T-helper 9 cell (primary cell): ENCODE data around the gene PALM3.

ENCODE experiments used
- DNase-seq: peaks from one replicate; pipeline ENCODE4 v3.0.0-alpha.2; 2020
- total RNA-seq, 2 donors: gene quantifications; one replicate each; lab custom pipeline; 2026; lab: John Stamatoyannopoulos, UW

Gene PALM3, protein sequence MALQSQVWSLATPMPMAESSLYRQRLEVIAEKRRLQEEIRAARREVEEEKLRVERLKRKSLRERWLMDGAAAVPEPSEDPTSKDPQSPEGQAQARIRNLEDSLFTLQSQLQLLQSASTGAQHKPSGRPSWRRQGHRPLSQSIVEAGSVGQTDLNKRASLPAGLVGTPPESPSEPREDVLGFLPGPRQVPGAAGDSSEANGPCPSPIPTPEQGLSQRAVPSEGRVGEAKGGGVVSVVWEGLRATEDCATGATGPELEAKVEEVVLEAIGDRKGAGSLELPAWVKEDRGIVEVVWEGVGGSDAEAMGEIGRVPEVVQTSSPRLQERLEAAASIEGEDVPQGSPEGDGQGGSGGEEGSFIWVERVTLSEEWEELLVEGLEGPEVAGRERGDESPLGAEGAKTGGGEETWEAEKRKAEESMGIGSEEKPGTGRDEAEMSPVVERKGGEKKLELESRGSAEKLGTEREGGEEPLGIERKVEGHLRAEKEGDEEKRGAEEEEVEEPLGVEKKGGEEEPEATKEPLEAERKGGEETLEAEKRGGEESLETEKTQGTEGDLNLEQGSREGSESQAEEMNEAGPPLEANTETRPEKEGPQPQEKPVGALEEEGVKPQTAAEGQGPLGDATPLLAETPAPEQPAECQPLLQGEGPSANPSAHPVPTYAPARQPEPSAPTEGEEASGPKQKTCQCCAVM
- total RNA-seq: 0.21 to 0.24 reads per million in 2 donors

DNA sequence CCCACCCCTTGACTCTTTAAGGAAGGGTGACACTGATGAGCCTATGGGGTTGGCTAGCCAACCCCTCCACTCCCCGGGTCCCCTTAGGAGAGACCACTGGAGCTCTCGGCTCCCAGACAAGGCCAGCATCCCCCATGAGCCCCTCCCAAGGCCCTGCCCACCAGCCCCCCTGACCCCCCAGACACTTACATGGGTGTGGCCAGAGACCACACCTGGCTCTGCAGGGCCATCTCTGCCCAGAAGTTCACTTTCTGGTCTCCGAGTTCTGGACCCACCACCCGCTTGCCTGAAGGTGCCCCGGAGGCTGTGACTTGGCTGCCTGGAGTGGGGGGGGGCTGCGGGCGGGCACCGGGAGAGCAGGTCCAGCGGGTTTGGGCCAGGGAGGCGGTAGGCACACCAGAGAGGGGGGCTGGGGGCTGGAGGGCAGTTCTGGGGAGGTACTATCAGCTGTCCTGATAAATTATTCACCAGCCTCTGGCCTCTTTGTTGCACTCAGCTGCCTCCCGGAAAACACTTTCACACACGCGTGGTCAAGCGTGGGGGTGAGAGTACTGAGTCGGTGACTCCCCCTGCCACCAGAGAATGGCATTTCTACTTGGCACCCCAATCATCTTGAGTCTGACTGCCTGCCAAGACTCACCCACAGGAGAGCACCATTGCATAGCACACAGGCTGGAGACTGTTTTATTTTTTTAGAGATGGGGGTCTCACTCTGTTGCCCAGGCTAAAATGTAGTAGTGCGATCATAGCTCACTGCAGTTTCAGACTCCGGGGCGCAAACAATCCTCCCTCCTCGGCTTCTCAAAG is at the start of gene PALM3:
Gene PALM3, minus strand, starts transcription at position 326 of the 807 bp plus-strand sequence. Its CDS starts 96 bp downstream, at position 230.
- no peak for DNase-seq

DNA sequence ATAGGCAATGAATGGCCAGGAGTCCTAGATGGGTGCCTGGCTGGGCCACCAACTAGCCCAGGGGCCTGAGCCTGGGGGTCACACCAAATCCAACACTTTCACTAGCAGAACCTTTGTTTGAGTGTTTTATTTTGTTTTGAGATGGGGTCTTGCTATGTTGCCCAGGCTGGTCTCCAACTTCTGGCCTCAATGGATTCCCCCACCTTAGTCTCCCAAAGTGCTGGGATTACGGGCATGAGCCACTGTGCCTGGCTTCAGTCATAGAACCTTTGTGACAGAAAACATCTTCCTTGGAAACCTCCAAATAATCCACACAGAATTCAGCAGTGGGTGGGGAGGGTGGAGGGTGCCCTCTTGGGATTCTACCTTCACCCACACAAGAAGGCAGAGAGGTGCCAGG is 49.6 kb upstream of the PALM3 start:
- no peak for DNase-seq

DNA sequence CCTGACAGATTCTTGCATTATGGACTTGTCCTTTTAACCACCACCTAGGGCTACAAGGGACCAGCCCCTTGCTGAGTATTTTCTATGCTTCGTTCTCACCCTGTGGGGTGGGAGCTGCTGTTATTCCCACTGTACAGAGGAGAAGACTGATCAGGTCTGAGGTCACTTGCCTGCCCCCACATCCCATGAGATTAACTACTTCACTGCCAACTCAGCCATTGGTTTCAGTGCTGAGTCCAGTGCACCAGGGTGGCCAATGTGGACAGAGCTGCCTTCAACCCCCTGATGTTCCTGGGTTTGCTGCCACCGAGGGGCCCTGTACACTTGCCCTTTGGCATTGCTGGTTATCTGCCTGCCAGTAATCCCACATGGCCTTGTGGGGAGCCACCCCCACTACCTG is 48.8 kb upstream of the PALM3 start:
- DNase-seq: no peak

DNA sequence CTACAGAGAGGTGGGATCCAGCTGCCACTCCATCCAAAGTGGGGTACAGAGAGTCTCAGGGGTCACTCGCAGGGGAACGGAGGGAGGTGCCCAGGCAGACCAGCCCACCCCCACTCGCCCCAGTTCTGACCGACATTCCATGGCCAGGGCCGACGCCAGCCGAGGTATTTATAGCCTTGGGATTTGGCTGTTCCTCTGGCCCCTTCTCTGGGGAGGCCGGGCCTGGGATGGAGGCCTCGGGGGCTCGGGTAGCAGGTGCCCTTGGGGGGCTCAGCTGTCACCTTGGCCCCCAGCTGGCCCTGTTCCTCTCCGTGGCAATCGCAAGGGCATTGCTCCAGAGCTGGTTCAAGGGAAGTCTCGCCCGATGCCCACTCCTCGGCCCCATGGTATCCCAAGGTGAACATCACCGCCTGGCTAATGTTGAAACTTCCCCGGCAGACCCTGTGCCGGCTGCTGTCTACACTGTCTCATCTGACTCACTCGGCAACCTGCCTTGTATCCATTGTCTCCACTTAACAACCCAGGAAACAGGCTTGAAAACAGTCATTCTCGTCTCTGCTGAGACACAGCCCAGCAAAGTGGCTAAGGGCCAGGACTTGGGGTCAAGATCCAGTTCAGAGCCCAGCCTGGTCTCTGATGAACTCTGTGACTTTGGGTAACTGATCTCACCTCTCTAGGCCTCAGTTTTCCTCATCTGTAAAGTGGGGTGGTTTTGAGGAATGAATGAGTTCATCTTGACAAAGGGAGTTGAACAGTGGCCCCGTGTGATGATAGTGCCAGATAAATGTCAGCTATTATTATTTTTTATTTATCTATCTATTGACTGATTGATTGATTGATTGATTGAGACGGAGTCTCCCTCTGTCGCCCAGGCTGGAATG is 45.9 kb upstream of the PALM3 start:
- DNase-seq: no peak

DNA sequence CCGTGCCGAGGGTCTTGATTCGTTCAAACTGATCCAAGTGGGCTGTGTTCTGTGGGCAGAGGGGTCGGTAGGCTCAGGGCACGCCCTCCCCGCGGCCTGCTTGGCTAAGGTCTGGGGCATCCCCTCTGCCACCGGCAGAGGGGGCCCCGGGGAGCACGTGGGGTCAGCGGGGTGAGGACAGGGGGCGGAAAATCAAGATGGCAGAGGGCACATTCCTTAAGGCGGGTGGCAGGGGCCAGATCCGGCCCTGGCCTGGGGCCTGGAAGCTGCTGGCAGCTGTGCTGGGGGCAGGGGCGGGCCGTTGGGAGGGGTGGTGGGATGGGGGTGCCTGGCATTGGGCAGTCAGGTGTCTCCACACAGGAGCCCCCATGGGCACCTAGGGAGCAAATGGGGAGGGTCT is 45.0 kb upstream of the PALM3 start:
- DNase-seq: no peak

DNA sequence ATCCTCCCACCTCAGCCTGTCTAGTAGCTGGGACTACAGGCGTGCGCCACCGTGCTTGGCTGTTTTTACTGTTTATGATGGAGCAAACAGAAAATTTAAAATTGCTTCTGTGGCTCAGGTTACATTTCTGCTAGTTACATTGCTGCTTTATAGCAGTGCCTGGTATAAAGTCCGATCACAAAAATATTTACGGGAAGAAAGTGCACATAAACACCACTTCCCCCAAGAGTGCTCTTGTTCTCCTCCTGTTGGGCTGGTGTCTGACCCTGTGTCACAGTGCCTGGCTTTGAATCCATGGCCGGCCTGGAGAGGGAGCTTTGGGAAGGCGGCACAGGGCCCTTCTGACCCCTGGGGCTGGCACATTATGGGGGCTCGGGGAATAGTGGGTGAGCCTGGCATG is 43.8 kb upstream of the PALM3 start:
- no peak for DNase-seq

DNA sequence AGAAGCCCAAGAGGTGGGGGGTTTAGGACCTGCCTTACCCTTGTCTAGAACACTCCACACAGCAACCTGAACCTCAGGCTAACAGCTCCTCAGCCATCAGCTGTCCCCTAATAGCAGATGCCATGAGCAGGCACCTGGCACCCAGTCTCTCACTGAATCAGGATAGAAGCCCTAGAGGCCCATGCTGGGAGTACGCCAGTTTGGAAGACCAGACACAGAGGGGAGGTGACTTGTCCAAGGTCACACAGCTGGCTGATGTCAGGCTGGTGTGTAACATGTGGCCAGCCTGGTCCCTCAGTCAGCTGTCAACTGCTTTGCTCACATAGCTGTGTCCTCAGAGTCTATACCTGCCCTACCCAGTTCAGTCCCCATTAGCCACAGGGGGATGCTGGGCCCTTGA is 41.4 kb upstream of the PALM3 start:
- no peak for DNase-seq

DNA sequence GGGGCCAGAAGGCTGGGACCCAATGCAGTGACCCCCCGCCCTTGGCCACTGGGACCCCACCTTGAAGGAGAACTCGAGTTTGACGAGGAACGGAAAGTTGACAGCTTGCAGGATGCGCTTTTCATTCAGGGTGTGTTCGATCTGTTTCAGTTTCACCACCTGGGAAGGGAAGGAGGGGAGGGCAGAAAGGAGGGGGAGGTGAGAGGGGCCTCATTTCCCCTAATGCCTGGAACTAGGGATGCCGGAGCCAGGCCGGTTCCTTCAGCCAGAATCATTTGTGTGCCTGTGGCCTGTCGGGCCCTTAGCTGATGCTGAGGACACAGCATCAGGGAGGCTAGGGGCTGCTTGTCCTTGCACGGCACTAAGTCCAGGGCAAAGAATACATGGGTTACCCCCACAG is 40.9 kb upstream of the PALM3 start:
- DNase-seq: no peak

DNA sequence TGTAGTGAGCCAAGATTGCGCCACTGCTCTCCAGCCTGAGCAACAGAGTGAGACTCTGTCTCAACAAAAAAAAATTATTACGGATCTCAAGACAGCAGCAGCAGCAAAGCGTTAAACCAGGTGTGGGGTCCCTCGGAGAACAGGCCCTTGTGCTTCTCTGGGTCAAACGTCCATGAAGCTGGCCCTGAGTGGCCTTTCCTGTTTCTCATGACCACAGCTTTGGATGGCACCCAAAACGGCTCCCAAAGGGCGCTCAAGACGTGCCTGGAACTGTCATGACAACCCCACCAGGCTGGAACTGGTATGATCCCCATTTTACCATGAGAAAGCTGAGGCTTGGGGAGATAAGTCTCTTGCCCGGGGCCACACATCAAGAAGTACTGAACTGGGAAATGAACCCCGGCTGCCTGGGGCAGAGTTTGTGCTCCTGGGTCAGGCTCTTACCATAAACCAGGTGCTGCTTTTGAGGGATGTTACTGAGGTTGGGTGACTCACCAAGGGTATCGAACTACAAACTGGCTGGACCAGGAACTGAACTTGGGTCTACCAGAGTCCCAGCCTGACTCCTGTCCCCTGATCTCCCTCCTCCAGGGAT is 40.3 kb upstream of the PALM3 start:
- DNase-seq: no peak

DNA sequence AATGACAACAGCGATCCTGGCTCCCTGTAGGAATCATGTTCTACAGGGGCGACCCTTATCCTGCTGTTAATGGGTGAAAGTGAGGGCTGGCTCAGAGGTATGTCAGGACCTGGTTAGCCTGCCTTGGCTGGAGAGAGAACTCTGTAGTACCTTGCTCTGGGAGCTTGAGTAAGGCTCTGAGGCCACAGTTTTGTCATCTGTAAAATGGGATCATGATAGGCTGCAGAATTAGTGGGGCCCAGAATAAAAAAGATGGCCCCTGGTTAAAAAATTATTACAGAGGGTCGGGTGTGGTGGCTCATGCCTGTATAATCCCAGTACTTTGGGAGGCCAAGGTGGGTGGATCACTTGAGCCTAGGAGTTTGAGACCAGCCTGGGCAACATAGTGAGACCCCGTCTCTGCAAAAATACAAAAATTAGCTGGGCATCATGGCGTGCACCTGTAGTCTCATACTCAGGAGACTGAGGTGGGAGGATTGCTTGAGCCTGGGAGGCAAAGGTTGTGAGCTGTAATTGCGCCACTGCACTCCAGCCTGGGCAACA is 39.2 kb upstream of the PALM3 start:
- DNase-seq: no peak

DNA sequence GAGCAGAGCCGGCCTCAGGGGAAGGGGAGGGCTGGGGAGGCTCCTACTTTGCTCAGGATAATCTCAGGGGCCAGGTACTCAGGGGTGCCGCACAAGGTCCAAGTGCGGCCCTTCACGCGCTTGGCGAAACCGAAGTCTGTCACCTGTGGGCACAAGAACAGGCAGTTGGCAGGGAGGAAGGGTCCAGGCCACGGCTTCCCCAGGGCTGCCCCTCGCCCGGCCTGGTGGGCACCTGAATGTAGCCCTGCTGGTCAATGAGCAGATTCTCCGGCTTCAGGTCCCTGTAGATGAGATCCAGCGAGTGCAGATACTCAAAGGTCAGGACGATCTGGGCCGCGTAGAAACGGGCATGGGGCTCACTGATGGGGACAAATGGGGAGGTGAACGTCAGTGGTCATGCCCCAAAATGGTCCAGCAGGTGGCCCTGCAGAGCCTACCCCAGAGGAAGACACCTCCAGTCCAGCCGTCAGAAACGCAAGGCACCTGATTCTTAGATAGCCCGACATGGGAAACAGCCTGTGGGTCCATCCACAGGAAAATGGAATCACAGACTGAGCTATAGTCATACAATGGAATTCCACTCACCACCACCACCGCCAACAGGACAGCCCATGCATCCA is 35.8 kb upstream of the PALM3 start:
- DNase-seq: no peak

DNA sequence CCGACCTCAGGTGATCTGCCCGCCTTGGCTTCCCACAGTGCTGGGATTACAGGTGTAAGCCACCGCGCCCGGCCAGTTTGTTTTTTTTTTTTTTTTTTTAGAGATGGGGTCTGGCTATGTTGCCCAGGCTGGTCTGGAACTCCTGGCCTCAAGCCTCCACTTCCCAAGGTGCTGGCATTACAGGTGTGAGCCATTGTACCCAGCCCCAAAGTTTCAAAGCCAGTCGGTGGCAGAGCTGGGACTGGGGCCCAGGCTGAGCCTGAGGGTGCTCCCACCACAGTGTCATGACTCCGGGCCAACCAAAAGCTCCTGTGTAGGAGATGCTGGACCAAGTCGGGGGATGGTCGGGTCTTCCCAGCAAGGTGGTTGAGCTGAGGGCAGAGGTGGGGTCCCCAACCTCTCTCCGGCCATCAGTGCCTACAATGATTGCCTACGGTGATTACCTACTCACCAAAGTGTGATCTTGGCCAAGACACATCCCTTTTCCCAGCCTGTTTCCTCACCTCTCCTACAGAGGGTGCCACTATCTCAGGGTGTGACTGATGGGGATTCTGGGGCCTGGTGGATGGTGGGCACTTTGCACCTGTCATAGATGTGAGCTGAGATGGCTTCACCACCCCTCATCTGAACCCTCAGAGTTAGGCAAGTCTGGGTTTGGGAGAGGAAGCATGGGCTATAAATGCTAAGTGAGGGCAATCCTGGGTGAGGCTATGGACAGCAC is 34.6 kb upstream of the PALM3 start:
- DNase-seq: no peak

DNA sequence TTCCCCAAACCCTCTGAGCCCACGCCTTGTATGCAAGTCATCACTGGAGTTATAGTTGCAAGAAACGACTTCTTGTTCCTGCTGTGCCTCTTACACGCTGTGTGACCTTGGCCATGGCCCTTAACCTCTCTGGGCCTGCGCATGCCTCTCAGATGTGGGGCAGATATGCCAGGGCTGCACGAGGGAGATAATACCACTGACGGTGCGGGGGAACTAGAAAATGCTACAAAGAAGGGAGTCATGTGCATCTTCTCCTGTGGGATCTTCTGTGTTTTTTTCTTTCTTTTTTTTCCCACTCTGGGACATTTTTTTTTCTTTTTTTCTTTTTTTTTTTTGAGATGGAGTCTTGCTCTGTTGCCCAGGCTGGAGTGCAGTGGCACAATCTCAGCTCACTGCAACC is 33.0 kb upstream of the PALM3 start:
- DNase-seq: no peak

DNA sequence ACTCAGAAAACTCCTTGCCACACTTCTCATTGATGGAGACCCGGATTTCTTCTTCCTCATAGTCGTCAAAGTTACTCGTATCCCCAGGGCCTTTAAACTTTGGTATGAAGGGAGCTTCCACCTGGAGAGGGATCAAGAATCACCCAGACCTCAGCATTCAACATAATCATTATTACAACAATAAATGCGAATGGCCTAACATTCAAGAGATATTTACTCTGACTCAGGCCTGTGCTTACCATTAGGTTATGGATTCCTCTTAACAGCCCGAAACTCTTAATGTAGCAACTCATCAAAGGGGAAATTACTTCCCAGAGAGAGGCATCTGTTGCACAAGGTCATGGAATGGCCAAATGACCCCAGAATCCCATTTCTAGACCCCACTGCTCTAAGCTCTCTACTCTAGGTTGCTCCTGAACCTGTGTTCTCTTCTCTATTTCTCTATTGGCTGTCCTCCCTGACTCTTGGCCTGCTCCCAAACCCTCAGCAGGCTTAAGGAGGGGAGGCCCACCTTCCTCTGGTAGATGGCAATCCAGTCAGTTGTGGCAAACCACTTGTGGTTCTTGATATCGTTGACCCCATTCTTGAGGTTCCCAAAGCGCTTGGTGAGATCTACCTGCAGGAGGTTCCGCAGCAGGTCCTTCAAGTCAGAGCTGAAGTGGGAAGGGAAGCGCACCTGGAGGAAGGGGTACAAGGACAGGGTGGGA is 31.4 kb upstream of the PALM3 start:
- no peak for DNase-seq

DNA sequence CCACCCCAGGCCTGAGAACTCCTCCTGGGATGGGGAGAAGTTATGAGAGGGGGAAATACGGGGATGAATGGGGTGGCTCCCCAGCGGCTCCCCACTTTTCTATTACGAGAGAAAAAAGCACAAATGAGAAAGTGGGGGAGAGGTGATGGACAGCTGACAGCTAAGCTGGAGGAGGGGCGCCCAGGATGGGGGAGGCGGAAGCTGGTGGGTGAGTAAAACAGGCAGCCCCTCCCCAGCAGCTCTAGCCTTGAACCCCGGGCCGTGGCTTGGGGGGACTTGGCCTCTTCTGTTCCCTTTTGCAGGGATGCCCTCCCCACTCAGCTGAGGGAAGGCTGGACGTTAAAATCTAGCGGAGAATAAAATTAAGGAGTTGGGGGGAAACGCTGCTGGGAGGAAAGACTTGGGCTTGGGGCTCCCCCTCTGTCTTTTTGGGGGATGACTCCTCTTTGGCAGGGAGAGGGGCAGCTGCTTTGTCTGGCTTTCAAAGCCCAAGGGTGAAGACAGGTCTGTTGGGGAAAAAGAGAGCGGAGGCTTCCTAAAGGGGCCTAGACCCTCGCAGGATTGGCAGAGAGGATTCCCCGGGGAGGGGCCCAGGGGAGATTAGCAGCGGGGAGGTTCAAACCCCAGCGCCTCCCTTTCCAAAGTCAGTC is 30.1 kb upstream of the PALM3 start:
- no peak for DNase-seq

DNA sequence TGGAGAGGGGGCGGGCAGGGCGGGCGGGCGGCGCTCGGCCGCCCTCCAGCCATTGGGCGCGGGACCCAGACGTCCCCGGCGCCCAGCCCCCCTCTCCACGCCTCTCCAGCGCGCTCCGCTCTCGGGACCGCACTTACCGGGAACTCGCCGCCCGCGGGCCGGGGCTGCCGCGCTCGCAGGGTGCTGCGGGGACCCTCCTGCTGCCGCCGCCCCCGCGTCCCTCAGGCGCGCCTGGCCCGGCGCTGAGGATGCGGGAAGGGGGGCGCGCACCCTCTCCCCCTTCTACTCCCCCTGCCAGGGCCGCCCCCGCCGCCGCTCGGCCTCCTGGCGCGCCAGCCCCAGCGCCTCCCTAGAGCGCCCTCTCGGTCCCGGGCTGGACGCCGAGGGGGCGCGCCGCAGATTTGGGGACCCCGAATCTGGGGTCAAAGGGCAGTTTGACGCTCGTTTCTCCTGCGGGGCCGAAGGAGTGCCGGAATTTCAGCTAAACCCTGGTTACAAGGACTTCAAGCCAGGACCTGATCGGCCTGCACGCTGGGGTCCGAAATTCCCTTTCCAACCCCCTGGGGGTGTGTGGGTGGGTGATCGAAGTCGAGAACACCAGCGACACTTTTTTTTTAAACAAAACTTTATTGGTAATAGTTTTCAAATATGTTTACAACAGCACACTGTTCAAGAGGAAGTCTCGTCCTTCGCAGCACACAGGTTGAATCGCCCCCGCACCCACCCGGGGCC is 29.4 kb upstream of the PALM3 start:
- peak; percentile 40 for DNase-seq

DNA sequence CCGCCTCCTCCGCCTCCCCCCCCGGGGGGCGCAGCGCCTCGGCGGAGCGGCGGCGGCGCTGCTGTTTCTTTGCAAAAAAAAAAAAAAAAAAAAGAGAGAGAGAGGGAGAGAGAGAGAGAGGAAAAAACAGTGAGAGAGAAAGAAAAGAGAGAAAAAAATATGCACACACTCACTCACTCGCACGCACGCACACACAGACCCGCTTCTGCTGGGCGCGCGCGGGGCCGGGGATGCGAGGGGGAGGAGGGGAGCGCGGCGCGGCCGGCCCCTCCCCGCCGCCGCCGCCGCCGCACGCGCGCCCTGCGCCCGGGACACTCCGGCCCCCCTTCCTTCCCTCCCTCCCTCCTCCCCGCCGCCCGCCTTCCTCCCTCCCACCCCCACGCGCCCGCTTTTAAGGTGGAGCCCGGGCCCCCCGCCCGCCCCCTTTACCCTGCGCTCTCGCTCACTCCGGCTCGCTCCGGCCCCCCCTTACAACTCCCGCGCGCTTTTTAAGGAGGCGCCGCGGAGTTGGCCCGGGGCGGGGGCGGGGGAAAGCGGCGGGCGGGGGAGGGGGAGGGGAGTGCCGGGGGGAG is 28.7 kb upstream of the PALM3 start, which contains the start of gene SAMD1:
Gene SAMD1, minus strand, starts transcription at position 243 of the 572 bp plus-strand sequence.
- DNase-seq: peak; percentile 83
